GM10847 (cell line): ENCODE data around the gene TRIM77.
"Not testable (repeated sequence)": the region's sequence is repeated elsewhere in the genome, so short reads cannot be mapped to it uniquely, and the experiment has no call there.

Experiments
- POLR2A ChIP-seq: IDR thresholded peaks from 2 replicates; pipeline ENCODE4 v1.6.1; 2011; ENCODE audit not compliant: insufficient read length; ENCODE audit errors: extremely low read depth

TRIM77 gene

GRCh38 chr11:89709999-89710398, at the start of gene TRIM77:
TSS of gene TRIM77 (plus strand) at chr11:89710299. CDS start at chr11:89710299, 0 bp downstream.
- not testable (repeated sequence) for TF ChIP-seq POLR2A

GRCh38 chr11:89667001-89667400, 43.1 kb upstream of the TRIM77 start:
- no peak for TF ChIP-seq POLR2A

GRCh38 chr11:89736566-89736965, 26.5 kb downstream of the TRIM77 start:
- no peak for TF ChIP-seq POLR2A

- TF ChIP-seq POLR2A: no peak
These were observed 27.0 kb downstream of the TRIM77 start for GRCh38 chr11:89737116-89737515.
